K562 (cell line): Measurements from ENCODE around the gene LLGL1. TPM values are rescaled to one million over a fixed set of nuclear protein-coding genes. Genes with fewer than 3 reads are reported as not detected.

ENCODE experiments used
- ATAC-seq: fragments of 200-7000 bp; cut with Tn5 transposase; 3 replicates; pipeline ENCODE4 v1.9.1; 2020; ENCODE audit warnings: moderate library complexity
- BruUV-seq: library from RNA; stranded (reverse); fragments of 400-500 nt; replicated peaks from 2 replicates; lab custom pipeline; 2021; lab: Mats Ljungman, UMichigan
- CTCF ChIA-PET: fragments of 300-600 bp; formaldehyde crosslinking; extraction: SDS; loops from one replicate; lab custom pipeline; 2021; ENCODE audit warnings: low intra/inter-chr PET ratio; lab: Yijun Ruan, JAX
- POLR2A ChIA-PET: fragments of 300-600, 350-650 bp; sonication (Branson Sonifier 250); formaldehyde crosslinking; extraction: SDS; loops from one replicate; lab custom pipeline; 2021; ENCODE audit warnings: antibody characterized with exemption, inconsistent platforms; lab: Yijun Ruan, JAX
- DNase-seq, 4 experiments: peaks; one replicate each; pipeline versions ENCODE4 v3.0.0 to v3.0.0-alpha.2; 2011 to 2018; ENCODE audit warnings: low spot score in 3 of 4, mixed read lengths in 3 of 4; ENCODE audit errors: extremely low read depth in 1 of 4
- FAIRE-seq: peaks from 2 replicates; lab custom pipeline; 2011; peaks lifted over from hg19 to GRCh38; lab: Jason Lieb, UNC
- H2AFZ ChIP-seq: 2 replicates; pipeline ENCODE4 v1.6.0; 2011; ENCODE audit warnings: low read depth, low read length, control low read depth, inconsistent platforms
- H3K27ac ChIP-seq: fragments of 200-600 bp; 3 replicates; pipeline ENCODE4 v1.8.0; 2011; ENCODE audit warnings: low read depth, mild to moderate bottlenecking, control low read depth, inconsistent platforms, low read length, moderate library complexity, mixed read lengths; ENCODE audit errors: extremely low read depth
- H3K27me3 ChIP-seq, 2 experiments: fragments of 300-600 bp in 1 of 2; 2 replicates in 1 of 2; 3 replicates in 1 of 2; pipeline versions ENCODE4 v1.6.0 to v1.8.0; 2011; ENCODE audit warnings: inconsistent platforms in 2 of 2, low read length in 2 of 2, mild to moderate bottlenecking in 1 of 2, mixed read lengths in 1 of 2, moderate library complexity in 1 of 2; ENCODE audit not compliant: control insufficient read depth in 2 of 2, insufficient read depth in 2 of 2
- H3K36me3 ChIP-seq: fragments of 300-600 bp; 3 replicates; pipeline ENCODE4 v1.8.0; 2011; ENCODE audit warnings: mild to moderate bottlenecking, low read length, inconsistent platforms; ENCODE audit not compliant: control insufficient read depth, insufficient read depth
- H3K4me1 ChIP-seq, 2 experiments: fragments of 200-600 bp in 1 of 2; replicated peaks in 1 of 2; 2 replicates in 1 of 2; 3 replicates in 1 of 2; pipeline versions ENCODE4 v1.5.1 to v1.8.0; 2011; ENCODE audit warnings: inconsistent platforms in 2 of 2, low read length in 2 of 2, mild to moderate bottlenecking in 1 of 2, mixed read lengths in 1 of 2, moderate library complexity in 1 of 2; ENCODE audit not compliant: control insufficient read depth in 2 of 2, insufficient read depth in 2 of 2
- H3K4me2 ChIP-seq: 2 replicates; pipeline ENCODE4 v1.6.1; 2011; ENCODE audit warnings: low read length, control low read depth, inconsistent platforms, mixed read lengths; ENCODE audit not compliant: insufficient read depth
- H3K4me3 ChIP-seq: fragments of 200-600 bp; sonication (generic), shearing (Covaris generic); 2 replicates; pipeline ENCODE4 v1.5.1; 2016; ENCODE audit warnings: control low read depth, inconsistent platforms
- H3K79me2 ChIP-seq: fragments of 200-600 bp; 3 replicates; pipeline ENCODE4 v1.8.0; 2011; ENCODE audit warnings: low read length, inconsistent platforms; ENCODE audit not compliant: control insufficient read depth, insufficient read depth
- H3K9ac ChIP-seq, 2 experiments: 2 replicates each; pipeline versions ENCODE4 v1.6.0 to v1.6.1; 2011; ENCODE audit warnings: low read depth in 2 of 2, low read length in 2 of 2, control low read depth in 1 of 2, inconsistent platforms in 1 of 2, mild to moderate bottlenecking in 1 of 2, mixed read lengths in 1 of 2; ENCODE audit not compliant: insufficient read depth in 1 of 2
- H3K9me1 ChIP-seq: one replicate; pipeline ENCODE4 v1.6.0; 2011; ENCODE audit warnings: inconsistent platforms, mild to moderate bottlenecking, low read length, moderate library complexity; ENCODE audit not compliant: control insufficient read depth, insufficient read depth
- H3K9me3 ChIP-seq: replicated peaks from 2 replicates; pipeline ENCODE4 v1.5.1; 2011; ENCODE audit warnings: low read depth, low read length, inconsistent platforms; ENCODE audit not compliant: control insufficient read depth, insufficient read depth
- H4K20me1 ChIP-seq: replicated peaks from 2 replicates; pipeline ENCODE4 v1.6.1; 2011; ENCODE audit warnings: low read length, inconsistent platforms, mixed read lengths; ENCODE audit not compliant: control insufficient read depth, insufficient read depth
- HEY1 ChIP-seq: fragments of 250-450 bp; sonication (Bioruptor Pico); IDR thresholded peaks from 2 replicates; pipeline ENCODE4 v1.5.0; 2020; ENCODE audit warnings: mild to moderate bottlenecking, moderate library complexity, borderline replicate concordance
- NFIC ChIP-seq: fragments of 450-650 bp; IDR thresholded peaks from 2 replicates; pipeline ENCODE4 v1.6.1; 2017; ENCODE audit warnings: mild to moderate bottlenecking, inconsistent platforms
- SRSF9 ChIP-seq: fragments of 200-400 bp; formaldehyde crosslinking; IDR thresholded peaks from 2 replicates; pipeline ENCODE4 v1.6.1; 2017; ENCODE audit warnings: low read depth, low read length, borderline replicate concordance
- WGBS: fragments of 100-300 bp; shearing (Covaris generic); methylation state at CpG from one replicate; pipeline ENCODE4 v1.1.6; 2016; ENCODE audit warnings: low coverage, mixed read lengths; ENCODE audit not compliant: insufficient coverage; ENCODE audit errors: missing lambda C conversion rate; 5-methylcytosine and 5-hydroxymethylcytosine counted together
- in situ Hi-C: fragments of 300-500 bp; cut with MboI; formaldehyde crosslinking; loops from 4 replicates; pipeline ENCODE4 v1.15.0; 2018; ENCODE audit warnings: inconsistent platforms, mixed read lengths
- intact Hi-C: fragments of 100-400 bp; cut with micrococcal nuclease; formaldehyde crosslinking; loops from 2 replicates; pipeline ENCODE4 v1.14.2; 2022
- polyA plus RNA-seq, 8 experiments: library from polyadenylated mRNA; depleted of rRNA in 4 of 8; stranded (reverse) in 5 of 8; unstranded in 3 of 8; fragments of >200 nt; fragmentation: Nextera tagmentation in 2 of 8; fragmentation: Illumina TruSeq in 1 of 8; extraction: Ambion mirVana in 2 of 8; extraction: Trizol in 1 of 8; gene quantifications; 2 replicates each; pipeline versions ENCODE4 v1.2.1 to v1.2.3, GENCODE V29; 2011 to 2014; ENCODE audit warnings: inconsistent platforms in 1 of 8, missing spikeins in 1 of 8
- total RNA-seq, 7 experiments: library from RNA; depleted of rRNA in 6 of 7; stranded (reverse); fragments of >200 nt in 6 of 7; fragmentation: Illumina TruSeq in 2 of 7; extraction: Trizol in 2 of 7; gene quantifications; 2 replicates each; pipeline versions ENCODE4 v1.2.1 to v1.2.3, GENCODE V29; 2011 to 2021; ENCODE audit warnings: low replicate concordance in 1 of 7
- TF ChIP-seq, protein P1 (sequence below): fragments of 450-650 bp; IDR thresholded peaks from 2 replicates; pipeline ENCODE4 v1.6.1; 2016; ENCODE audit warnings: mild to moderate bottlenecking, moderate library complexity

The LLGL1 gene
- total and polyA plus RNA-seq, 9 of the 15 experiments (the other 6 are each of a cell fraction or from before 2014, with no cell fraction given): 0.11 to 12.9 (median 5.3) TPM; not detected in 1

DNA sequence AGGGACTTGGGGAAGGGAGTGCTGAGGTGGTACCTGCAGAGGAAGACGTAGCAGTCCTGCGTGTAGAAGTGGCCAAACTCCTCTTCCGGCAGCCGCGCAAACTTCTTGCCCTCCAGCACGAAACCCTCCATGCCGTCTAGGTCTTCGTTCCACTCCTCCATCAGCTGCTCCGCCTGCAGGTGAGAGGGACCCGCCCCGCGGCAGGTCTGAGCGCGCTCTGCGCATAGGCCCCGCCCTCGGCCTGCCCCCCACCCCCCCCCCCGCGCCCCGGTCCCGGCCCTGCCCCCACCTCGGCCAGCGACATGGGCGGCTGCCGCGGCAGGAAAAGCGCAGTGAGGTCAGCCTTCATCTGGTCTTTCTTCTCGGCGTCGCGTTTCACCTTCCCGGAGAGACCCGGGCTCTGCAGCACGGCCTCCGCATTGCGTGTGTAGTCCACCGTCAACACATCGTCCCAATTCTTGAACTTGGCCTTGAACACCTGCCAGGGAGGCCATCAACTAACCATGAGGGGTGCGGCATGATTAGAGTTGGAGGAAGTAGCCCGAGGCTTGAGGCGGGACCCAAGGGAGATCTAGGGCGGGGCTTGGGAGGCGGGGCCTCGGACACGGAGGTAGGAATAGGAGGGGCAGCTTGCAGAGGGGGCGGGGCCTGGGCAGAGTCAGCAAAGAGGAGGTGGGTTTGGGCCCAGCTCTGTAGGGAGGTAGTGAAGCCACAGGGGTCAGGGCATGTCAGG, 21.6 kb downstream of the LLGL1 start:
- WGBS: 5% methylated on average over 23 of the region's 46 CpGs
- peaks cover 56% of the 10 kb centered on the region; the same call in 2 of the 3 replicates for H3K36me3 ChIP-seq
- intact Hi-C loops: loop anchor here (5.0 kb wide), 1 partner anchor 70 kb away; the partner anchor contains the start of gene SMCR8
- ChIA-PET CTCF (no interaction called here), POLR2A (interaction anchor here (0.7 to 0.9 kb wide), 2 partner anchors 9 to 19 kb away, joined by 4 to 5 read pairs; no protein-coding TSS in a partner anchor)
- peak overlapping the region; percentile 76 for H3K27ac ChIP-seq
- H3K9ac ChIP-seq: peak overlapping the region in 1 of 2 experiments; percentile 91; a peak in 2 of 4 replicates
- H3K27me3 ChIP-seq: no peaks in the 10 kb centered on the region
- no TSS peak for BruUV-seq
- H3K9me1 ChIP-seq: peaks cover 2% of the 10 kb centered on the region
- peak; percentile 89 to 92 (median 90) for DNase-seq
- FAIRE-seq: peak; percentile 82
- H4K20me1 ChIP-seq: peaks cover 3% of the 10 kb centered on the region; the same call in 1 of the 2 replicates
- H2AFZ ChIP-seq: peak overlapping the region; percentile 98
- H3K4me3 ChIP-seq: peak overlapping the region; percentile 31; the same call in 1 of the 2 replicates
- ATAC-seq: peak; percentile 97
- peak overlapping the region; percentile 82 for H3K4me2 ChIP-seq
- peaks cover 3 to 28% of the 10 kb centered on the region in 2 experiments; a peak in 4 of 5 replicates for H3K4me1 ChIP-seq
- no peaks in the 10 kb centered on the region for H3K79me2 ChIP-seq
- no peaks in the 10 kb centered on the region for H3K9me3 ChIP-seq
- in situ Hi-C loops: no loop called here
- TF ChIP-seq NFIC (peak; percentile 54), SRSF9 (no peak), HEY1 (CRISPR knock-in tag) (no peak)
- TF ChIP-seq, protein P1, sequence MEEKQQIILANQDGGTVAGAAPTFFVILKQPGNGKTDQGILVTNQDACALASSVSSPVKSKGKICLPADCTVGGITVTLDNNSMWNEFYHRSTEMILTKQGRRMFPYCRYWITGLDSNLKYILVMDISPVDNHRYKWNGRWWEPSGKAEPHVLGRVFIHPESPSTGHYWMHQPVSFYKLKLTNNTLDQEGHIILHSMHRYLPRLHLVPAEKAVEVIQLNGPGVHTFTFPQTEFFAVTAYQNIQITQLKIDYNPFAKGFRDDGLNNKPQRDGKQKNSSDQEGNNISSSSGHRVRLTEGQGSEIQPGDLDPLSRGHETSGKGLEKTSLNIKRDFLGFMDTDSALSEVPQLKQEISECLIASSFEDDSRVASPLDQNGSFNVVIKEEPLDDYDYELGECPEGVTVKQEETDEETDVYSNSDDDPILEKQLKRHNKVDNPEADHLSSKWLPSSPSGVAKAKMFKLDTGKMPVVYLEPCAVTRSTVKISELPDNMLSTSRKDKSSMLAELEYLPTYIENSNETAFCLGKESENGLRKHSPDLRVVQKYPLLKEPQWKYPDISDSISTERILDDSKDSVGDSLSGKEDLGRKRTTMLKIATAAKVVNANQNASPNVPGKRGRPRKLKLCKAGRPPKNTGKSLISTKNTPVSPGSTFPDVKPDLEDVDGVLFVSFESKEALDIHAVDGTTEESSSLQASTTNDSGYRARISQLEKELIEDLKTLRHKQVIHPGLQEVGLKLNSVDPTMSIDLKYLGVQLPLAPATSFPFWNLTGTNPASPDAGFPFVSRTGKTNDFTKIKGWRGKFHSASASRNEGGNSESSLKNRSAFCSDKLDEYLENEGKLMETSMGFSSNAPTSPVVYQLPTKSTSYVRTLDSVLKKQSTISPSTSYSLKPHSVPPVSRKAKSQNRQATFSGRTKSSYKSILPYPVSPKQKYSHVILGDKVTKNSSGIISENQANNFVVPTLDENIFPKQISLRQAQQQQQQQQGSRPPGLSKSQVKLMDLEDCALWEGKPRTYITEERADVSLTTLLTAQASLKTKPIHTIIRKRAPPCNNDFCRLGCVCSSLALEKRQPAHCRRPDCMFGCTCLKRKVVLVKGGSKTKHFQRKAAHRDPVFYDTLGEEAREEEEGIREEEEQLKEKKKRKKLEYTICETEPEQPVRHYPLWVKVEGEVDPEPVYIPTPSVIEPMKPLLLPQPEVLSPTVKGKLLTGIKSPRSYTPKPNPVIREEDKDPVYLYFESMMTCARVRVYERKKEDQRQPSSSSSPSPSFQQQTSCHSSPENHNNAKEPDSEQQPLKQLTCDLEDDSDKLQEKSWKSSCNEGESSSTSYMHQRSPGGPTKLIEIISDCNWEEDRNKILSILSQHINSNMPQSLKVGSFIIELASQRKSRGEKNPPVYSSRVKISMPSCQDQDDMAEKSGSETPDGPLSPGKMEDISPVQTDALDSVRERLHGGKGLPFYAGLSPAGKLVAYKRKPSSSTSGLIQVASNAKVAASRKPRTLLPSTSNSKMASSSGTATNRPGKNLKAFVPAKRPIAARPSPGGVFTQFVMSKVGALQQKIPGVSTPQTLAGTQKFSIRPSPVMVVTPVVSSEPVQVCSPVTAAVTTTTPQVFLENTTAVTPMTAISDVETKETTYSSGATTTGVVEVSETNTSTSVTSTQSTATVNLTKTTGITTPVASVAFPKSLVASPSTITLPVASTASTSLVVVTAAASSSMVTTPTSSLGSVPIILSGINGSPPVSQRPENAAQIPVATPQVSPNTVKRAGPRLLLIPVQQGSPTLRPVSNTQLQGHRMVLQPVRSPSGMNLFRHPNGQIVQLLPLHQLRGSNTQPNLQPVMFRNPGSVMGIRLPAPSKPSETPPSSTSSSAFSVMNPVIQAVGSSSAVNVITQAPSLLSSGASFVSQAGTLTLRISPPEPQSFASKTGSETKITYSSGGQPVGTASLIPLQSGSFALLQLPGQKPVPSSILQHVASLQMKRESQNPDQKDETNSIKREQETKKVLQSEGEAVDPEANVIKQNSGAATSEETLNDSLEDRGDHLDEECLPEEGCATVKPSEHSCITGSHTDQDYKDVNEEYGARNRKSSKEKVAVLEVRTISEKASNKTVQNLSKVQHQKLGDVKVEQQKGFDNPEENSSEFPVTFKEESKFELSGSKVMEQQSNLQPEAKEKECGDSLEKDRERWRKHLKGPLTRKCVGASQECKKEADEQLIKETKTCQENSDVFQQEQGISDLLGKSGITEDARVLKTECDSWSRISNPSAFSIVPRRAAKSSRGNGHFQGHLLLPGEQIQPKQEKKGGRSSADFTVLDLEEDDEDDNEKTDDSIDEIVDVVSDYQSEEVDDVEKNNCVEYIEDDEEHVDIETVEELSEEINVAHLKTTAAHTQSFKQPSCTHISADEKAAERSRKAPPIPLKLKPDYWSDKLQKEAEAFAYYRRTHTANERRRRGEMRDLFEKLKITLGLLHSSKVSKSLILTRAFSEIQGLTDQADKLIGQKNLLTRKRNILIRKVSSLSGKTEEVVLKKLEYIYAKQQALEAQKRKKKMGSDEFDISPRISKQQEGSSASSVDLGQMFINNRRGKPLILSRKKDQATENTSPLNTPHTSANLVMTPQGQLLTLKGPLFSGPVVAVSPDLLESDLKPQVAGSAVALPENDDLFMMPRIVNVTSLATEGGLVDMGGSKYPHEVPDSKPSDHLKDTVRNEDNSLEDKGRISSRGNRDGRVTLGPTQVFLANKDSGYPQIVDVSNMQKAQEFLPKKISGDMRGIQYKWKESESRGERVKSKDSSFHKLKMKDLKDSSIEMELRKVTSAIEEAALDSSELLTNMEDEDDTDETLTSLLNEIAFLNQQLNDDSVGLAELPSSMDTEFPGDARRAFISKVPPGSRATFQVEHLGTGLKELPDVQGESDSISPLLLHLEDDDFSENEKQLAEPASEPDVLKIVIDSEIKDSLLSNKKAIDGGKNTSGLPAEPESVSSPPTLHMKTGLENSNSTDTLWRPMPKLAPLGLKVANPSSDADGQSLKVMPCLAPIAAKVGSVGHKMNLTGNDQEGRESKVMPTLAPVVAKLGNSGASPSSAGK: peak; percentile 62
